Activated CD4-positive, alpha-beta T cell treated with anti-CD3 and anti-CD28 coated beads for 36 hours (primary cell): Measurements from ENCODE around the gene RHD. TPM values are rescaled to one million over a fixed set of nuclear protein-coding genes. Genes with fewer than 3 reads are reported as not detected.
A peak's percentile ranks its signal among the peaks of the same experiment; 100 is the strongest.
"Not testable (repeated sequence)": the region's sequence is repeated elsewhere in the genome, so short reads cannot be mapped to it uniquely, and the experiment has no call there.

Experiments used
- ATAC-seq: fragments of 200-7000 bp; cut with Tn5 transposase; one replicate; pipeline ENCODE4 v1.10.0; 2021; ENCODE audit warnings: mild to moderate bottlenecking, moderate library complexity
- CTCF ChIA-PET: fragments of 350-600 bp; sonication (Branson Sonifier 250); formaldehyde crosslinking; loops from one replicate; lab custom pipeline; 2021; ENCODE audit warnings: antibody characterized with exemption; lab: Charles Lee
- POLR2A ChIA-PET: fragments of 350-600 bp; sonication (Branson Sonifier 250); formaldehyde crosslinking; loops from one replicate; lab custom pipeline; 2021; ENCODE audit warnings: antibody characterized with exemption, inconsistent platforms; lab: Charles Lee
- DNase-seq: peaks from one replicate; pipeline ENCODE4 v3.0.0-alpha.2; 2020
- H3K27ac Mint-ChIP-seq: one replicate; pipeline ENCODE4 v1.8.0; 2021; ENCODE audit warnings: mixed read lengths
- H3K27me3 Mint-ChIP-seq: one replicate; pipeline ENCODE4 v1.8.0; 2021; ENCODE audit warnings: mixed read lengths
- H3K36me3 Mint-ChIP-seq: one replicate; pipeline ENCODE4 v1.8.0; 2021; ENCODE audit warnings: low read depth, mixed read lengths
- H3K4me1 Mint-ChIP-seq: one replicate; pipeline ENCODE4 v1.8.0; 2021; ENCODE audit warnings: mixed read lengths
- H3K4me3 Mint-ChIP-seq: one replicate; pipeline ENCODE4 v1.8.0; 2021; ENCODE audit warnings: mild to moderate bottlenecking, moderate library complexity, mixed read lengths
- H3K9me3 Mint-ChIP-seq: one replicate; pipeline ENCODE4 v1.8.0; 2021; ENCODE audit warnings: low read depth, mixed read lengths
- intact Hi-C, 2 experiments: fragments of 100-400 bp; cut with DNase I in 1 of 2; cut with micrococcal nuclease in 1 of 2; formaldehyde crosslinking; loops; one replicate each; pipeline versions ENCODE4 v1.14.2 to v1.15.1; 2022 to 2024; cut with DNase I, micrococcal nuclease
- total RNA-seq, 2 experiments: library from RNA; stranded (reverse); gene quantifications; one replicate each; pipeline ENCODE4 v1.2.3, GENCODE V29; 2021

The RHD gene
- total RNA-seq, 2 experiments from 2014 or later = not detected

DNA sequence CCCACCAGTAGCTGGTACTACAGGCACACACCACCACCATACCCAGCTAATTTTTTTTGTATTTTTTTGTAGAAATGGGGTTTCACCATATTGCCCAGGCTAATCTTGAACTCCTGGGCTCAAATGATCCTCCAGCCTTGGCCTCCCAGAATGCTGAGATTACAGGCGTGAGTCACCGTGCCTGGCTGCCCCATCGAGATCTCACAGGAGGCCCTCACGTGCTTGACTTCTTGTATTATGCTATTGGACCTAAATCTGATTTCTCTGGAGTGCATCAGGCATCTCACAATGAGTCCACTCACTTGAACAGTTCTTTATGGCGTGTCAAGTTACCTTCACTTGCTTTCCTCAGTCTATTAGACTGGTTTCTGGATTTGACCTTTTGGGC lies 15.7 kb upstream of the RHD start:
- Mint-ChIP-seq H3K36me3 (no peaks in the 10 kb centered on the region), H3K4me1 (peaks cover 15% of the 10 kb centered on the region), H3K4me3 (no peak overlapping the region), H3K9me3 (no peaks in the 10 kb centered on the region), H3K27ac (no peak overlapping the region), H3K27me3 (no peaks in the 10 kb centered on the region)
- ChIA-PET CTCF (interaction anchor here (1.2 kb wide), 1 partner anchor 9 kb away, joined by 3 read pairs; the partner anchor contains the start of gene RSRP1), POLR2A (interaction anchor here (1.1 to 1.4 kb wide), 2 partner anchors 12 to 24 kb away, joined by 3 read pairs; no protein-coding TSS in a partner anchor)
- DNase-seq (no peak), ATAC-seq (no peak)
- intact Hi-C loops = no loop called here

DNA sequence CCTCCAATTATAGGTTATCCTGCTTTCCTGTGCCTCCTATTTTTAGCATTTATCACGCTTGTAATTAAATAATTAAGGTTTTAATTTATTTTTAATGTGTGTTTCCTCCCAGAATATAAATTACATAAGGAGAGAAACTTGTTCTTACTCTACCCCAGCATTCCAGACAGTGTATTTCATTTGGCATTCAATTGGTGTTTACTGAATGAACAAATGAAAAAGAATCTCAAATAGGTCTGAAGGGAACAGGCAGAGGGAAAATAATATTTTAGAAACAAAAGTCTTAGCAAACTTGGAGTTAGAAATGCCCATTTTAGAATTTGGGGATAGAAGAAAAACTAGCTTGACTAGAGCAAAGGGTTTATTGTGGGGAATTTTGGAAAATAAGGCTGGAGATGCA lies 15.1 kb upstream of the RHD start:
- intact Hi-C loops = no loop called here
- H3K36me3 Mint-ChIP-seq = peaks cover 1% of the 10 kb centered on the region
- CTCF ChIA-PET = interaction anchor here (1.2 kb wide), 1 partner anchor 10 kb away, joined by 3 read pairs; the partner anchor contains the start of gene RSRP1
- POLR2A ChIA-PET = no interaction called here
- peaks cover 16% of the 10 kb centered on the region for H3K4me1 Mint-ChIP-seq
- no peaks in the 10 kb centered on the region for H3K9me3 Mint-ChIP-seq
- DNase-seq (no peak), ATAC-seq (no peak)
- no peak overlapping the region for H3K27ac Mint-ChIP-seq
- no peak overlapping the region for H3K4me3 Mint-ChIP-seq
- no peaks in the 10 kb centered on the region for H3K27me3 Mint-ChIP-seq

DNA sequence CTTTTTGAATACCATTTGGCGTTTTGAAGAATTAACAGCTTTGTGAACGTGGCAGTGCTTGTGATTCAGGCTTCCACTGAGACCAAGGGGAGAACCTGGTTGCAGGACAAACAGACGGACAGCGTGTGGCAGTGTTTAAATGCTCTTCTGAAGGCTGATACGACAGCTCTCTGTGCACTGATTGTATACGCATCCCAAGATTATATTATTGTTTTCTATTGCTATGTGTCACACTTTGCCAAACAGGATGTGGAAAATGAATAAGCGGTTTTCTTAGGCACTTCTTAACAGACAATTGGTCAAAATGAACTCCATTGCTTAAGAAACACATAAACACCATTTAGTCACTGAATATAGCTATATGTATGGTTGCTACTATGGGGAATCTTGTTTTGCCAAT lies 12.5 kb upstream of the RHD start:
- H3K9me3 Mint-ChIP-seq, H3K27me3 Mint-ChIP-seq, H3K4me3 Mint-ChIP-seq, DNase-seq, CTCF ChIA-PET, intact Hi-C loops: not testable (repeated sequence)
- Mint-ChIP-seq H3K4me1 (peaks cover 18% of the 10 kb centered on the region), H3K36me3 (peaks cover 10% of the 10 kb centered on the region), H3K27ac (peak overlapping the region; percentile 19)
- POLR2A ChIA-PET = interaction anchor here (0.6 to 1.5 kb wide), 2 partner anchors 20 to 28 kb away, joined by 3 read pairs; partner anchors contain the start of gene SYF2
- ATAC-seq = peak; percentile 92

DNA sequence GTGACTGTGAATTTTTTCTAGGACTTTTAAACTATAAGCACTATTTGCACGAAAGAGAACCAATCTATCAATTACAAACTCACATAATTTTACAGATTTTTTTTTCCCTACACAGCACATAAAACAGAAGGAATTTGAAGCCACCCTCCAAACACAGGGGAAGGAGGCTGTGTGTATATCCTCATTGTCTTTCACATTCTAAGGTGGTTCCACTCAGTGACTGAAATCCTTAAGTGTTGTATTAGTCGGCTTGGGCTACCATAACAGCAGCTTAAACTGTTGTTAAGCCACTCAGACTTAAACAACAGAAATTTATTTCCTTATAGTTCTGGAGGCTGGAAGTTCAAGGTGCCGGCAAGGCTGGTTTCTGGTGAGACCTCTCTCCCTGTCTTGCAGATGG lies 12.0 kb upstream of the RHD start:
- H3K9me3 Mint-ChIP-seq, H3K4me3 Mint-ChIP-seq, H3K27me3 Mint-ChIP-seq, ATAC-seq, CTCF ChIA-PET, DNase-seq, intact Hi-C loops: not testable (repeated sequence)
- peaks cover 18% of the 10 kb centered on the region for H3K4me1 Mint-ChIP-seq
- POLR2A ChIA-PET = interaction anchor here (1.5 kb wide), 1 partner anchor 20 kb away, joined by 3 read pairs; no protein-coding TSS in a partner anchor
- peaks cover 10% of the 10 kb centered on the region for H3K36me3 Mint-ChIP-seq
- peak overlapping the region; percentile 19 for H3K27ac Mint-ChIP-seq

DNA sequence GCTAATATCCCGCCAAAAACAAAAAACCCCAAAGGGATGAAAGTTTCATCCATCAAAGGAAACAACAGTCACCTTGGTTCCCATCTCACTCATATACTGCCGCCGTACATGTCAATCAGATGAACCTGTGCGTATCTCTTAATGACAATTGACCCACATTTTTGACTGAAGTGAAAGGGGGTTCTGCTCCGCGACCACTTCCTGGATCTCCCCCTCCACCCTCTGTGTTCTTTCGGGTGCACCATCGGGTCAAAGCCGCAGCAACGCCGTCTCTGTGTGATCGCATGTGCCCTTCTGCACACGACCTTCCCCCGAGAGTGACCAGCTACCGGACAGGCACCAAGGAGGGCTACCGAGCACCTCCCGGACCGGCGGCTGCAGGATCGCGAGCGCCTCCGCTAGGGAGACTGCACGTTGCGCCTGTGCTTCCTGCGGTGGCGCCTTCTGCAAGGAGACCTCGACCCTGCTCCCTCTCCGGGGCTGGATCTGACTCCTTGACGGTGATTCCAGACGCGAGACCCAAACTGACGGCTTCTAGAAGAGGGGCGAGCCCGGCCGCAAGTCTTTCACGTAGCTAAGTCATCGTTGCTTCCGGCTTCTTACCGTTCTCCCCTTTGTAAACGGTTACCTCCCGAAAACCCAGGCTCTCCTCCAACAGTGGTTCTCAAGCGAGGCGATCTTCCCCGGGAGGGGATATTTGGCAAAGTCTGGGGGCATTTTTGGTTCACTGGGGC lies 5.6 kb upstream of the RHD start:
- POLR2A ChIA-PET, H3K27me3 Mint-ChIP-seq, CTCF ChIA-PET, H3K9me3 Mint-ChIP-seq: not testable (repeated sequence)
- H3K4me3 Mint-ChIP-seq = peak overlapping the region; percentile 92
- H3K4me1 Mint-ChIP-seq = peaks cover 12% of the 10 kb centered on the region
- peak; percentile 37 for ATAC-seq
- H3K36me3 Mint-ChIP-seq = peaks cover 10% of the 10 kb centered on the region
- DNase-seq = peak; percentile 35
- H3K27ac Mint-ChIP-seq = peak overlapping the region; percentile 86
- intact Hi-C loops = loop anchor here (2.0 to 5.0 kb wide), 2 partner anchors 28 to 34 kb away; partner anchors contain the start of gene SYF2 (in 1 of the 2)

DNA sequence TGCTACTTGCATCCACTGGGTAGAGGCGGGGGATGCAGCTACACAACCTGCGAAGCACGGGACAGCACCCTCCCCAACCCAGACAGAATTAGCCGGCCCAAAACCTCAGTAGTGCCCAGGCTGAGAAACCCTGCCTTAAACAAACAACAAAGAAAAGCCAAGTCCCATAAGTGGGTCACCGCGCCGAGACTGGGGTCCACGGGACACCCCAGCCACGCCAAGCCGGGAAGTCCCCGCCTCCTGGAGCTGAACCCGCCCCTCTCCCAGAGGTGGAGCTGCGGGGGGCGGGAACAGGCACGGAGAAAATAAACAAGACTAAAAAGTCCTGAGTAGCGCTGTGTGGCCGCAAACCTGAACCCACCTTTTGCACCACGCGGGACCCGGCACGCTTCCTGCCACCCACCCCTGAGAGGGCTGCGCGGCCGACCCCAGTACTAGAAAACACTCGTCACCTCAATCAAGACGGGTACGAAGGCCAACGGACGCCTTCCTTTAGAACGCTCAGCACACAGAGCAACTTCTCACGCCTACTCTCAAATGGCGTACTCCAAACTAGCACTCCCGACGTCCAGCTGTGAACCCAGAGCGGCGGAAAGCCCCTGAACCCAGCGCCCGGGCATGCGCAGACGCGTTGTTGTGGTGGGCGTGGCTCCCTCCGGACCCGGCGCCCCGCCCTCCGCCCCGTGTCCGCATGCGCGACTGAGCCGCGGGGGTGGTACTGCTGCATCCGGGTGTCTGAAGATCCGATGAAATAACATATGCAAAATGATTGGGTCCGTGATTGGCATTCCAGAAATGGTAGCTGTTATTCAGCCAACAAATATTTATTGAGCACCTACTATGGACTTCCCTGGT lies 4.8 kb upstream of the RHD start:
- H3K27me3 Mint-ChIP-seq, CTCF ChIA-PET, H3K4me1 Mint-ChIP-seq, H3K9me3 Mint-ChIP-seq, H3K36me3 Mint-ChIP-seq: not testable (repeated sequence)
- H3K4me3 Mint-ChIP-seq = peak overlapping the region; percentile 72
- peak; percentile 94 for DNase-seq
- ATAC-seq = peak; percentile 78
- POLR2A ChIA-PET = interaction anchor here (1.2 kb wide), 1 partner anchor 20 kb away, joined by 4 read pairs; the partner anchor contains the start of gene RSRP1
- intact Hi-C loops = loop anchor here (1.0 to 5.0 kb wide), 4 partner anchors 20 to 35 kb away; partner anchors contain the start of genes RSRP1 (in 2 of the 2) and SYF2 (in 1 of the 2)
- peak overlapping the region; percentile 86 for H3K27ac Mint-ChIP-seq

DNA sequence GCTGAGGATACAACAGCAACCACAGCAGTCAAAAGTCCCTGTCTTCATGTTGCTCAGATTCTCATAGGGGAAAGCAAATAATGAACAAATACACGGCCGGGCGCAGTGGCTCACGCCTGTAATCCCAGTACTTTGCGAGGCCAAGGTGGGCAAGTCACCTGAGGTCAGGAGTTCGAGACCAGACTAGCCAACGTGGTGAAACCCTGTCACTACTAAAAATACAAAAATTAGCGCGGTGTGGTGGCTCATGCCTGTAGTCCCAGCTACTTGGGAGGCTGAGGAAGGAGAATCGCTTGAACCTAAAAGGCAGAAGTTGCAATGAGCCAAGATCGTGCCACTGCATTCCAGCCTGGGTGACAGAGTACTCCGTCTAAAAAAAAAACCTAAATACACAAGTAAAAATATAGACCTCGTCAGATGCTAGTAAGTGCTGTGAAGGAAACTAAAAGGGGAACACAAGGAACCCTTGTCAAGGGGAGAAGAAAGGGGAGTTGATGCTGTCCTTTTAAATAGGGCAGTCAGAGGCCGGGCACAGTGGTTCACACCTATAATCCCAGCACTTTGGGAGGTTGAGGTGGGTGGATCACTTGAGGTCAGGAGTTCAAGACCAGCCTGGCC lies 4.1 kb upstream of the RHD start:
- ATAC-seq, CTCF ChIA-PET, DNase-seq, H3K36me3 Mint-ChIP-seq, H3K4me1 Mint-ChIP-seq, H3K9me3 Mint-ChIP-seq, H3K27me3 Mint-ChIP-seq: not testable (repeated sequence)
- POLR2A ChIA-PET = interaction anchor here (1.2 kb wide), 1 partner anchor 21 kb away, joined by 4 read pairs; the partner anchor contains the start of gene RSRP1
- intact Hi-C loops = loop anchor here (1.0 to 5.0 kb wide), 3 partner anchors 21 to 36 kb away; partner anchors contain the start of genes RSRP1 (in 2 of the 2) and SYF2 (in 1 of the 2)
- Mint-ChIP-seq H3K4me3 (peak overlapping the region; percentile 72), H3K27ac (peak overlapping the region; percentile 86)

DNA sequence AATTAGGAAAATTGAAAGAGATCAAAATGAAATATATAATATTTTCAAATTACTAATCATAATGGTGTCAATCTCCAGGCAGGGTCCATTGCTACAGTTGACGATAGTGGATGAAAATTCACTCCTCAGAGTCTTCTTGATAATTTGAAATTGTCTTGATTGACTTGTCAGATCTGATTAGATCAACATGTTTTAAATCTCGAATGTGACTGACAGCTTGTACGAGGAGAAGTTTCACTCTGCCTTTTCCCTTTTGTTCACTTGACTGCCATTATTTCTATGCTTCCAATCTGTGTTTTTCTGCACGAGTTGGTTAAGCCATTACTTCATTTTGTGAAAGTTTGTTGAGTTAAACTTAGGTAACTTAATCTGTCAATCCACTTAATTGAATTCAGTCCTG lies 3.3 kb downstream of the RHD start:
- POLR2A ChIA-PET, H3K36me3 Mint-ChIP-seq, H3K27ac Mint-ChIP-seq, DNase-seq, H3K27me3 Mint-ChIP-seq, H3K9me3 Mint-ChIP-seq, H3K4me1 Mint-ChIP-seq, H3K4me3 Mint-ChIP-seq, intact Hi-C loops, CTCF ChIA-PET, ATAC-seq: not testable (repeated sequence)

DNA sequence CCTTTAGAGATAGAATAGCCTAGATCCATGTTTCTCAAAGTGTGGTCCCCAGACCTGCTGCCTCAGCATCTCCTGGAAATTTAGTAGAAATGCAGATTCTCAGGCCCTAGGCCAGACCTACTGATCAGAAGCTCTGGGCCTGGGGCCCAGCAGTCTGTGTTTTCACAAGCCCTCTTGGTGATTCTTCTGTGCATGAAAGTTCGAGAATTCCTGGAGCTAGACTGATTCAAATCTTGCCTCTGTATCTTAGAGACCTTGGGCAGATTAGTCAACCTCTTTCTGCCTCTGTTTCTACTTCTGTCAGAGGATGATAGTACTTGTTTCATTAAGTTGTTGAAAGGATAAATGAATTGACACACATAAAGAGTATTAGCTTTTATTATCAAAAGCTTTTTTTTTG lies 5.0 kb downstream of the RHD start:
- POLR2A ChIA-PET, H3K27me3 Mint-ChIP-seq, intact Hi-C loops, H3K36me3 Mint-ChIP-seq, H3K4me1 Mint-ChIP-seq, H3K9me3 Mint-ChIP-seq, CTCF ChIA-PET, H3K4me3 Mint-ChIP-seq, H3K27ac Mint-ChIP-seq: not testable (repeated sequence)
- DNase-seq (peak; percentile 18), ATAC-seq (peak; percentile 91)

DNA sequence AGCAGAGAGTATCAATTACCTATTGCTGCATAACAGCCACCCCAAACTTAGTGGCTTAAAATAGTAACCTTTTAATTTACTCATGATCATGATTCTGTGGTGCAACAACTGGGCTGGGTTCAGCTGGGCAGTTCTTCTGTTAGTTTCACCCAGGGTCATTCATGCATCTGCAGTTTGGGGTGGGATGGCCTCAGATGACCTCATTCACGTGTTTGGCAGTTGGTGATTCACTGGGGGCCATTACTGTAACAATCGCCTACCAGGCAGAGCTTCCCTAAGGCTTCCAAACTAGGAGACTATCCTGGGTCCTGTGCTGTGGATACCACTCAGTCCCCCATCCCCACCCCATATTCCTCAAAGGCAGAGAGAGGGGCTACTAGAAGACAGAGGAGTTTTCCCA lies 6.0 kb downstream of the RHD start:
- CTCF ChIA-PET, H3K9me3 Mint-ChIP-seq, DNase-seq, intact Hi-C loops, H3K27me3 Mint-ChIP-seq, ATAC-seq, H3K36me3 Mint-ChIP-seq, H3K4me1 Mint-ChIP-seq, POLR2A ChIA-PET, H3K4me3 Mint-ChIP-seq, H3K27ac Mint-ChIP-seq: not testable (repeated sequence)

DNA sequence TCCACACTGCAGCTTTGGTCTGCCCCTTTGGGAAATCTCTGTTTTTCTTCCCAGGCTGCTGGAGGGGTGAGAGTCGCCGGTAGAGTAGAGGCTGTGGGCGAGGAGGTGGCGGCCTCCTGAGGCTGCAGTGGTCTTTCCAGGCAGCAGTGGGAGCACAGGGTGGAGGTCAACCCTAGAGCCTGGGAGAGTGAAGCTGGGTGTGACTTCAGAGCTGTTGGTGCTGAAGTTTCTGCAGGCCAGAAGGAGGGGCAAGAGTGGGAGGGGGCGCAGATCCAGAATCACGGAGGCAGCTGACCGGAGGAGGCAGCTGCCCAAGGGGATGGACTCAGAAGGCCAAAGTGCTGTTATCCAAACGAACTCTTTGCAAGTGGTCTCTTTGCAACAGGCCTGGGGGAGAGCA lies 6.5 kb downstream of the RHD start:
- DNase-seq, H3K9me3 Mint-ChIP-seq, H3K4me1 Mint-ChIP-seq, H3K4me3 Mint-ChIP-seq, CTCF ChIA-PET, H3K27me3 Mint-ChIP-seq, H3K27ac Mint-ChIP-seq, POLR2A ChIA-PET, ATAC-seq, H3K36me3 Mint-ChIP-seq, intact Hi-C loops: not testable (repeated sequence)
